Esophagus squamous epithelium (tissue), 5 donors: ENCODE data around the gene CNOT6. TPM values are rescaled to one million over a fixed set of nuclear protein-coding genes. Genes with fewer than 3 reads are reported as not detected.

ENCODE experiments used
- DNase-seq: peaks from one replicate; lab custom pipeline; 2025; lab: John Stamatoyannopoulos, UW
- H3K27ac ChIP-seq, 4 donors: fragments of 200-600 bp; sonication (generic); one replicate each; pipeline ENCODE4 v1.5.1; 2016 to 2019; ENCODE audit warnings: mild to moderate bottlenecking in 1 of 4
- H3K27me3 ChIP-seq, 4 donors: fragments of 200-600 bp; sonication (generic); 1 replicate in 3 of 4; 2 replicates in 1 of 4; pipeline versions ENCODE4 v1.5.1 to v1.6.0; 2017 to 2021; ENCODE audit warnings: antibody characterized with exemption in 1 of 4
- H3K36me3 ChIP-seq, 3 donors: fragments of 200-600 bp; sonication (generic); one replicate each; pipeline ENCODE4 v1.5.1; 2016 to 2019
- H3K4me1 ChIP-seq, 3 donors: fragments of 200-600 bp; sonication (generic); one replicate each; pipeline ENCODE4 v1.5.1; 2017 to 2019
- H3K4me3 ChIP-seq, 4 donors: fragments of 200-600 bp; sonication (generic); 1 replicate in 3 of 4; 2 replicates in 1 of 4; pipeline ENCODE4 v1.5.1; 2016 to 2019; ENCODE audit warnings: mild to moderate bottlenecking in 2 of 4, moderate library complexity in 1 of 4
- H3K9me3 ChIP-seq, 3 donors: fragments of 200-600 bp; sonication (generic); one replicate each; pipeline ENCODE4 v1.5.1; 2016 to 2019
- POLR2A ChIP-seq, 4 donors: fragments of 450-650 bp; IDR thresholded peaks; one replicate each; pipeline ENCODE4 v1.6.1; 2017; ENCODE audit warnings: antibody characterized with exemption in 4 of 4, mild to moderate bottlenecking in 4 of 4, moderate library complexity in 3 of 4
- WGBS, 2 donors: methylation state at CpG; one replicate each; pipeline ENCODE4 v1.1.5; 2018; 5-methylcytosine and 5-hydroxymethylcytosine counted together
- intact Hi-C: fragments of 100-400 bp; cut with DNase I; formaldehyde crosslinking; loops from one replicate; pipeline ENCODE4 v1.15.0; 2022
- total RNA-seq, 4 donors: library from RNA; depleted of rRNA; stranded (reverse); fragments of >200 nt; gene quantifications; one replicate each; pipeline ENCODE4 v1.1.0, GENCODE V29; 2016
- TF ChIP-seq, protein P1 (sequence below), 6 experiments: fragments of 450-650 bp in 4 of 6; fragments of 200-600 bp in 2 of 6; sonication (generic) in 2 of 6; IDR thresholded peaks; one replicate each; pipeline ENCODE4 v1.5.1; 2016 to 2019; ENCODE audit warnings: antibody characterized with exemption in 6 of 6, mild to moderate bottlenecking in 4 of 6, moderate library complexity in 4 of 6
- donor health status: DM: yes; HTN: yes; CAD: no.

Gene CNOT6
- total RNA-seq, 4 donors from 2014 or later = 11.8 to 27.5 (median 16.5) TPM

DNA sequence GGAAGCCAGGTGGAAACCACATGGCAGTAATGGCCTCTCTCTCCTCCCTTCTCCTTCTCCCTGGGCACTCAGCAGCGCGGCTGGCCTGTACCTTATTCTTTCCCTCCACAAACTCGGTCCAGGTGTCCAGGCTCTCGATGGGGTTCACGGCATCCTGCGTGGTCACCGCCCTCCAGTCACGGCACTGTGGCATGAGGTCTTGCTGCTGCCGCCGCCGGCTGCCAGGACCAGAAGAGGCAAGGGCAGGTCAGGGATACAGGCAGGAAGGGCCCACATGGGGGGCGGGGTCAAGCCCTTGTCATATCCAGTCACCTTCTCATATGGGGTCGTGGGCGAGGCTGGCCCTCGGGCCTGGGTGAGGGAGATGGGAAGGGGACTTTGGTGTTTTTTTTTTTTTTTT is 129.7 kb downstream of the CNOT6 start:
- Histone ChIP-seq H3K27ac (peak overlapping the region in 3 of 4 donors; percentile 34 to 61 (median 48)), H3K4me3 (no peak overlapping the region), H3K9me3 (no peaks in the 10 kb centered on the region), H3K27me3 (peaks cover 0 to 44% (median 0%) of the 10 kb centered on the region in 4 donors), H3K4me1 (peaks cover 0 to 18% (median 0%) of the 10 kb centered on the region in 3 donors), H3K36me3 (no peaks in the 10 kb centered on the region)
- TF ChIP-seq POLR2A (IDR thresholded peaks at IDR 0.05) = no peak
- TF ChIP-seq, protein P1, sequence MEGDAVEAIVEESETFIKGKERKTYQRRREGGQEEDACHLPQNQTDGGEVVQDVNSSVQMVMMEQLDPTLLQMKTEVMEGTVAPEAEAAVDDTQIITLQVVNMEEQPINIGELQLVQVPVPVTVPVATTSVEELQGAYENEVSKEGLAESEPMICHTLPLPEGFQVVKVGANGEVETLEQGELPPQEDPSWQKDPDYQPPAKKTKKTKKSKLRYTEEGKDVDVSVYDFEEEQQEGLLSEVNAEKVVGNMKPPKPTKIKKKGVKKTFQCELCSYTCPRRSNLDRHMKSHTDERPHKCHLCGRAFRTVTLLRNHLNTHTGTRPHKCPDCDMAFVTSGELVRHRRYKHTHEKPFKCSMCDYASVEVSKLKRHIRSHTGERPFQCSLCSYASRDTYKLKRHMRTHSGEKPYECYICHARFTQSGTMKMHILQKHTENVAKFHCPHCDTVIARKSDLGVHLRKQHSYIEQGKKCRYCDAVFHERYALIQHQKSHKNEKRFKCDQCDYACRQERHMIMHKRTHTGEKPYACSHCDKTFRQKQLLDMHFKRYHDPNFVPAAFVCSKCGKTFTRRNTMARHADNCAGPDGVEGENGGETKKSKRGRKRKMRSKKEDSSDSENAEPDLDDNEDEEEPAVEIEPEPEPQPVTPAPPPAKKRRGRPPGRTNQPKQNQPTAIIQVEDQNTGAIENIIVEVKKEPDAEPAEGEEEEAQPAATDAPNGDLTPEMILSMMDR (IDR thresholded peaks at IDR 0.05) = no peak
- WGBS, 2 donors = 72 to 89% methylated on average over 5 to 8 of the region's 15 CpGs
- intact Hi-C loops = no loop called here
- DNase-seq = no peak

DNA sequence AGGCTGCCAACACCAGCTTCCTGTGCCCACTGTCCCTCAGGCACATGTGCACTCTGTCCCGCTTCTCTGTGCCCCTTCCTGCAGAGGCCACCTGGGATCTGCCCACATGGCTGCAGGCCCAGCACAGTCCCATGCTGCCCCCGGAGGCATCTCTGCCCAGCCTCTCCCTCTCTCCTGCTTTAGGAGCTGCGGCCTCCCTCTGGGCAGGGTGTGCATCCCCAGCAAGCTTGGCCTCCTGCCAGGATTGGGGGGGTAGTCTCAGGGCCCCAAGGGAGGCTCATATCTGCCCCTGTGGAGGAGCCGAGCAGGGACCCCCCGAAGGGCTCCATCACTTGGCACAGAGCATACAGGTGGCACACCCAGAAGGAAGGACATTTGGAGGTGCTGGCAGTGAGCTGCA is 130.4 kb downstream of the CNOT6 start:
- Histone ChIP-seq H3K9me3 (no peaks in the 10 kb centered on the region), H3K4me1 (peaks cover 0 to 12% (median 0%) of the 10 kb centered on the region in 3 donors), H3K27me3 (peaks cover 0 to 36% (median 0%) of the 10 kb centered on the region in 4 donors), H3K4me3 (no peak overlapping the region), H3K36me3 (no peaks in the 10 kb centered on the region), H3K27ac (no peak overlapping the region)
- TF ChIP-seq, protein P1 (IDR thresholded peaks at IDR 0.05) = no peak
- TF ChIP-seq POLR2A (IDR thresholded peaks at IDR 0.05) = no peak
- 83% methylated on average over 1 of the region's 5 CpGs; no CpG with 5 or more reads in 1 of the 2 donors for WGBS, 2 donors
- DNase-seq = no peak
- intact Hi-C loops = no loop called here

DNA sequence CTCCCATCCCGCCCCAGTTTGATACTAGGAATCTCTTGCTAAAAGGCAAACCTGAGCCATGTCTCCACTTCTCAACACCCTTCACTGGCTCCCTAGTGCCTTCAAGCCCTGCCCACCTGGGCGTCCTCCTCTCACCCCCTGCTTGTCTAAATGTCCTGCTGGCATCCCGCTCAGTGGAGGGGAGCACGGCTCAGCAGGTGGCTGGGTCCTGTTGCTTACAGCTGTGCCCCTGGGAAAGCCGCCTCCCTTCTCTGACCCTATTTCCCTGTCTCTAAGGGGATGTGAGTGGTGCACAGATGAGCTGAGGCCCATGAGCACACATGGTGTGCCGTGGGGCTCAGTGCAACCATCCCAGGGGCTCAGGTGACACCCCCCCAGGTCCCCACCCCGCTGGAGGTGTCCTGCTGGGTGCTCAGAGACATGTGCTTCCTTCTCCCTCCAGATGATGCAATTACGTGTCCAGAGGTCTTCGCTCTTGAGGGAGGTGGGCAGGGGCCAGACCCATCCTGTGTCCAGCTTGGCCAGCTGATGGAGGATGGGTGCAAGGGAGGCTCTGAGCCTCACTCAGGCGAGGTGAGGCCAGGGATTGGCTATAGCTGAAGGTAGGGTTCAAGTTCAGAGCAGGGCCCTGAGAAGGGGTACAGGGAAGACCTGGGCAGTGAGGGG is 131.1 kb downstream of the CNOT6 start:
- intact Hi-C loops = no loop called here
- peaks cover 0 to 34% (median 0%) of the 10 kb centered on the region in 4 donors for H3K27me3 ChIP-seq
- no peak for TF ChIP-seq POLR2A (IDR thresholded peaks at IDR 0.05)
- TF ChIP-seq, protein P1 (IDR thresholded peaks at IDR 0.05) = no peak
- H3K4me1 ChIP-seq = peaks cover 0 to 11% (median 0%) of the 10 kb centered on the region in 3 donors
- H3K27ac ChIP-seq = no peak overlapping the region
- no peaks in the 10 kb centered on the region for H3K9me3 ChIP-seq
- H3K4me3 ChIP-seq = no peak overlapping the region
- H3K36me3 ChIP-seq = no peaks in the 10 kb centered on the region
- DNase-seq = no peak
- 66 to 77% methylated on average over 5 to 7 of the region's 10 CpGs for WGBS, 2 donors

DNA sequence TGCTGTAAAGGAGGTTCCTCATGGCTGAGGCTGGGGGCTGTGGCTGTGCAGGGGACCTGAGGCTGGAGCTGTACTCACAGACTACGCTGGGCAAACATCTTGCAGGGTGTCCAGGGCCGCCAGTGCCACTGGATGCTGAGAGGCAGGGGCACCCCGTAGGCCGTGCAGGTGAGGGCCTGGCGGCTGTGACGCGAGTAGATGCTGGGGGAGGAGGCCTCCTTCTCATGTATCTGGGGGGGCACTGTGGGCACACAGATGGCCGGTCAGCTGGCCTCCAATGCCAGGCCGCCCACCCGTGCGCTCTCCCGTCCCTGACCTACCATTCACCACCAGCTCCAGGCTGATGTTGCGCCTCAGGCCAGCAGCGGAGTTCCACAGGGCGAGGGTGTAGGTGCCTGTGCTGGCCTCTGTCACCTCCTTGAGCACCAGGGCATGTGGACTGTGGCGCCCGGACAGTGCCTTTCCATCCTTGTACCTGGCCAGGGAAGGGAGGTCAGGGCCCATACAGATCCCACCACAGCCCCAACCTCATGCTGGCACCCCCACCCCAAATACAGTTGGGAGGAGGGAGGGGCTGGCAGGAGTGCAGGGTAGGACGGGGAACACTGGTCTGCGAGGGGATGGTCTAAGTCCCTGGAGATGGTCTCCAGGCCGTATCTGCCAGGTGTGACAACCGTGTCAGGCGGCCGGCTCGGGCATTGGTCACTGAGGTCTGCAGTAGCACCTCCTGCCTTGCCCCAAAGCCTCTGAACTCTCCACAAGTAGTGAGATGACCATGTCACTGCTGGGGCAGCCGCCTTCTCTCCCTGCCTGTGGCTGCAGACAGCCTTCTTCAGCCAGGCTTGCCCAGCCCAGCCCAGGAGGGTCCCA is 131.8 kb downstream of the CNOT6 start:
- Histone ChIP-seq H3K4me1 (peaks cover 0 to 11% (median 0%) of the 10 kb centered on the region in 3 donors), H3K27me3 (peaks cover 0 to 34% (median 0%) of the 10 kb centered on the region in 4 donors), H3K36me3 (no peaks in the 10 kb centered on the region), H3K4me3 (no peak overlapping the region), H3K27ac (no peak overlapping the region), H3K9me3 (no peaks in the 10 kb centered on the region)
- no peak for DNase-seq
- WGBS, 2 donors = 70 to 83% methylated on average over 2 to 14 of the region's 25 CpGs
- no peak for TF ChIP-seq POLR2A (IDR thresholded peaks at IDR 0.05)
- TF ChIP-seq, protein P1 (IDR thresholded peaks at IDR 0.05) = no peak
- intact Hi-C loops = no loop called here
